BLaER1 (cell line): ENCODE results near the gene CDK5RAP3.
"Not testable (repeated sequence)": the region's sequence is repeated elsewhere in the genome, so short reads cannot be mapped to it uniquely, and the experiment has no call there.

Experiments
- H3K27ac ChIP-seq: shearing (Covaris generic); formaldehyde crosslinking; 2 replicates; pipeline ENCODE4 v1.8.1; 2022
- H3K27me3 ChIP-seq: shearing (Covaris generic); formaldehyde crosslinking; 2 replicates; pipeline ENCODE4 v1.8.1; 2022
- H3K36me3 ChIP-seq: shearing (Covaris generic); formaldehyde crosslinking; 2 replicates; pipeline ENCODE4 v1.8.1; 2022
- H3K4me1 ChIP-seq: shearing (Covaris generic); formaldehyde crosslinking; 2 replicates; pipeline ENCODE4 v1.8.1; 2022
- H3K4me2 ChIP-seq: shearing (Covaris generic); formaldehyde crosslinking; 2 replicates; pipeline ENCODE4 v1.8.1; 2022
- H3K4me3 ChIP-seq: shearing (Covaris generic); formaldehyde crosslinking; 2 replicates; pipeline ENCODE4 v1.8.1; 2022
- H3K9ac ChIP-seq: shearing (Covaris generic); formaldehyde crosslinking; 2 replicates; pipeline ENCODE4 v1.8.1; 2022
- H3K9me3 ChIP-seq: shearing (Covaris generic); formaldehyde crosslinking; 2 replicates; pipeline ENCODE4 v1.8.1; 2022
- H4K20me1 ChIP-seq: shearing (Covaris generic); formaldehyde crosslinking; 2 replicates; pipeline ENCODE4 v1.8.1; 2022
- Cebpa-rat ChIP-seq: shearing (Covaris generic); IDR thresholded peaks from 2 replicates; pipeline ENCODE4 v1.8.1; 2022

The CDK5RAP3 gene

GRCh38 chr17:47970725-47971499, at the start of gene CDK5RAP3:
TSS of gene CDK5RAP3 (plus strand) at chr17:47971113. CDS start at chr17:47971147, 34 bp downstream.
- Histone ChIP-seq H3K4me1 (peaks cover 43% of the 10 kb centered on the region), H3K9me3 (no peaks in the 10 kb centered on the region), H3K27me3 (no peaks in the 10 kb centered on the region), H3K36me3 (peaks cover 26% of the 10 kb centered on the region), H3K27ac (peak within 1 kb of the TSS; percentile 83), H3K4me2 (peak within 1 kb of the TSS; percentile 85), H3K9ac (peak within 1 kb of the TSS; percentile 82), H4K20me1 (no peaks in the 10 kb centered on the region), H3K4me3 (peak within 1 kb of the TSS; percentile 93)
- peak; percentile 29; the same call in 1 of the 2 replicates for TF ChIP-seq Cebpa-rat

- Histone ChIP-seq H3K36me3 (peaks cover 93% of the 10 kb centered on the region), H3K4me2 (no peak overlapping the region), H3K9ac (no peak overlapping the region), H3K27me3 (no peaks in the 10 kb centered on the region), H3K4me1 (no peaks in the 10 kb centered on the region), H3K4me3 (no peak overlapping the region), H4K20me1 (0 out of 2 replicates have a peak, but pooled peaks cover 7% of the 10 kb centered on the region), H3K27ac (no peak overlapping the region), H3K9me3 (no peaks in the 10 kb centered on the region)
- TF ChIP-seq Cebpa-rat = no peak
These were observed 45.9 kb upstream of the CDK5RAP3 start for GRCh38 chr17:47924785-47925677.

- H4K20me1 ChIP-seq = 0 out of 2 replicates have a peak, but pooled peaks cover 7% of the 10 kb centered on the region
- H3K4me1 ChIP-seq = no peaks in the 10 kb centered on the region
- no peak overlapping the region for H3K4me2 ChIP-seq
- no peaks in the 10 kb centered on the region for H3K27me3 ChIP-seq
- H3K27ac ChIP-seq = no peak overlapping the region
- H3K9ac ChIP-seq = no peak overlapping the region
- no peak for TF ChIP-seq Cebpa-rat
- no peaks in the 10 kb centered on the region for H3K9me3 ChIP-seq
- no peak overlapping the region for H3K4me3 ChIP-seq
- H3K36me3 ChIP-seq = peaks cover 99% of the 10 kb centered on the region
These were observed 45.3 kb upstream of the CDK5RAP3 start for GRCh38 chr17:47925678-47925988.

- H3K27ac ChIP-seq = no peak overlapping the region
- no peak overlapping the region for H3K4me3 ChIP-seq
- no peaks in the 10 kb centered on the region for H4K20me1 ChIP-seq
- H3K9ac ChIP-seq = no peak overlapping the region
- no peak for TF ChIP-seq Cebpa-rat
- H3K4me1 ChIP-seq = peaks cover 6% of the 10 kb centered on the region; the same call in 1 of the 2 replicates
- peaks cover 88% of the 10 kb centered on the region for H3K36me3 ChIP-seq
- H3K9me3 ChIP-seq = no peaks in the 10 kb centered on the region
- no peak overlapping the region for H3K4me2 ChIP-seq
- H3K27me3 ChIP-seq = no peaks in the 10 kb centered on the region
These were observed 43.0 kb upstream of the CDK5RAP3 start for GRCh38 chr17:47927821-47928400.

- no peaks in the 10 kb centered on the region for H4K20me1 ChIP-seq
- H3K4me2 ChIP-seq = no peak overlapping the region
- no peak overlapping the region for H3K9ac ChIP-seq
- peaks cover 6% of the 10 kb centered on the region; the same call in 1 of the 2 replicates for H3K4me1 ChIP-seq
- no peak overlapping the region for H3K4me3 ChIP-seq
- H3K9me3 ChIP-seq = no peaks in the 10 kb centered on the region
- no peak for TF ChIP-seq Cebpa-rat
- no peaks in the 10 kb centered on the region for H3K27me3 ChIP-seq
- H3K36me3 ChIP-seq = peaks cover 87% of the 10 kb centered on the region
- H3K27ac ChIP-seq = no peak overlapping the region
These were observed 42.5 kb upstream of the CDK5RAP3 start for GRCh38 chr17:47928415-47928814.

GRCh38 chr17:47929218-47930000, 41.5 kb upstream of the CDK5RAP3 start:
- Histone ChIP-seq H4K20me1 (no peaks in the 10 kb centered on the region), H3K9ac (no peak overlapping the region), H3K27ac (no peak overlapping the region), H3K36me3 (peaks cover 77% of the 10 kb centered on the region), H3K27me3 (no peaks in the 10 kb centered on the region), H3K4me3 (no peak overlapping the region), H3K4me1 (peaks cover 9% of the 10 kb centered on the region), H3K4me2 (no peak overlapping the region), H3K9me3 (no peaks in the 10 kb centered on the region)
- TF ChIP-seq Cebpa-rat = no peak

- no peak overlapping the region for H3K27ac ChIP-seq
- no peak overlapping the region for H3K9ac ChIP-seq
- no peak overlapping the region for H3K4me3 ChIP-seq
These were observed 39.1 kb upstream of the CDK5RAP3 start for GRCh38 chr17:47931848-47932247.

GRCh38 chr17:47934856-47935255, 36.1 kb upstream of the CDK5RAP3 start:
- Histone ChIP-seq H3K36me3 (peaks cover 23% of the 10 kb centered on the region), H3K9ac (no peak overlapping the region), H3K9me3 (no peaks in the 10 kb centered on the region), H3K4me1 (peaks cover 39% of the 10 kb centered on the region), H3K4me2 (peak overlapping the region; percentile 52), H3K27me3 (no peaks in the 10 kb centered on the region), H3K27ac (no peak overlapping the region; the same call in 1 of the 2 replicates), H4K20me1 (no peaks in the 10 kb centered on the region), H3K4me3 (no peak overlapping the region)
- TF ChIP-seq Cebpa-rat = no peak

More at GRCh38 chr17:47931848-47932247, 39.1 kb upstream of the CDK5RAP3 start:
- H3K36me3 ChIP-seq = peaks cover 53% of the 10 kb centered on the region
- H3K4me2 ChIP-seq = 0 out of 2 replicates have a peak overlapping the region, but pooled peaks have one; percentile 0
- no peaks in the 10 kb centered on the region for H4K20me1 ChIP-seq
- no peaks in the 10 kb centered on the region for H3K9me3 ChIP-seq
- peaks cover 33% of the 10 kb centered on the region for H3K4me1 ChIP-seq
- H3K27me3 ChIP-seq = no peaks in the 10 kb centered on the region
- no peak for TF ChIP-seq Cebpa-rat

- H3K9ac ChIP-seq, H3K4me3 ChIP-seq, H3K27me3 ChIP-seq, H4K20me1 ChIP-seq, H3K9me3 ChIP-seq, H3K27ac ChIP-seq: not testable (repeated sequence)
- peak overlapping the region; percentile 52 for H3K4me2 ChIP-seq
- H3K4me1 ChIP-seq = peaks cover 42% of the 10 kb centered on the region
- peaks cover 17% of the 10 kb centered on the region for H3K36me3 ChIP-seq
These were observed 35.4 kb upstream of the CDK5RAP3 start for GRCh38 chr17:47935468-47935867.
